T-helper 17 cell (primary cell): ENCODE data around the gene PXDC1. TPM values are rescaled to one million over a fixed set of nuclear protein-coding genes. Genes with fewer than 3 reads are reported as not detected.
"Not testable (repeated sequence)": the region's sequence is repeated elsewhere in the genome, so short reads cannot be mapped to it uniquely, and the experiment has no call there.

Experiments used
- ATAC-seq: fragments of 150-1000 bp; cut with Tn5 transposase; 2 replicates; pipeline ENCODE4 v1.10.0; 2021; ENCODE audit warnings: mild to moderate bottlenecking, moderate library complexity
- DNase-seq, 3 donors: peaks; one replicate each; pipeline versions ENCODE4 v3.0.0 to v3.0.0-alpha.2; 2020 to 2021
- H3K9me3 ChIP-seq: one replicate; pipeline ENCODE4 v1.7.0; 2013; ENCODE audit warnings: low read length, mild to moderate bottlenecking; ENCODE audit not compliant: control insufficient read depth, poor library complexity, severe bottlenecking
- H3K27ac Mint-ChIP-seq: one replicate; pipeline ENCODE4 v1.8.0; 2022; ENCODE audit warnings: mild to moderate bottlenecking, moderate library complexity, mixed read lengths
- H3K27me3 Mint-ChIP-seq: one replicate; pipeline ENCODE4 v1.8.0; 2022; ENCODE audit warnings: mixed read lengths
- H3K36me3 Mint-ChIP-seq: one replicate; pipeline ENCODE4 v1.8.0; 2022; ENCODE audit warnings: low read depth, mixed read lengths
- H3K4me1 Mint-ChIP-seq: one replicate; pipeline ENCODE4 v1.8.0; 2022; ENCODE audit warnings: mild to moderate bottlenecking, mixed read lengths
- H3K4me3 Mint-ChIP-seq: one replicate; pipeline ENCODE4 v1.8.0; 2022; ENCODE audit warnings: mild to moderate bottlenecking, moderate library complexity, mixed read lengths
- total RNA-seq, 4 donors: library from RNA in 2 of 4; stranded (reverse) in 2 of 4; gene quantifications; one replicate each; pipeline ENCODE4 v1.2.3 and lab custom pipeline; 2022 to 2026

The PXDC1 gene
- total RNA-seq, 2 donors from 2014 or later, result 0.72 to 3.6 TPM

- no peak for DNase-seq
- Mint-ChIP-seq H3K36me3 (no peaks in the 10 kb centered on the region), H3K27me3 (peaks cover 7% of the 10 kb centered on the region), H3K4me3 (no peak overlapping the region), H3K4me1 (peaks cover 2% of the 10 kb centered on the region), H3K27ac (peak overlapping the region; percentile 37)
- H3K9me3 ChIP-seq, result no peaks in the 10 kb centered on the region
- no peak for ATAC-seq
Observed at GRCh38 chr6:3723251-3723650, 28.3 kb downstream of the PXDC1 start.

- Mint-ChIP-seq H3K27me3 (peaks cover 8% of the 10 kb centered on the region), H3K4me3 (no peak overlapping the region), H3K36me3 (no peaks in the 10 kb centered on the region), H3K4me1 (peaks cover 2% of the 10 kb centered on the region), H3K27ac (peak overlapping the region; percentile 37)
- no peaks in the 10 kb centered on the region for H3K9me3 ChIP-seq
- no peak for DNase-seq
- no peak for ATAC-seq
Observed at GRCh38 chr6:3722785-3723184, 28.7 kb downstream of the PXDC1 start.

GRCh38 chr6:3721810-3722621, 29.5 kb downstream of the PXDC1 start:
- no peaks in the 10 kb centered on the region for H3K9me3 ChIP-seq
- H3K4me1 Mint-ChIP-seq, result peaks cover 2% of the 10 kb centered on the region
- no peak overlapping the region for H3K27ac Mint-ChIP-seq
- no peak overlapping the region for H3K4me3 Mint-ChIP-seq
- no peaks in the 10 kb centered on the region for H3K36me3 Mint-ChIP-seq
- ATAC-seq, result no peak
- peaks cover 15% of the 10 kb centered on the region for H3K27me3 Mint-ChIP-seq
- DNase-seq, result no peak

- ATAC-seq, H3K36me3 Mint-ChIP-seq, H3K27ac Mint-ChIP-seq, DNase-seq, H3K9me3 ChIP-seq, H3K4me1 Mint-ChIP-seq, H3K4me3 Mint-ChIP-seq: not testable (repeated sequence)
- H3K27me3 Mint-ChIP-seq, result peaks cover 15% of the 10 kb centered on the region
Observed at GRCh38 chr6:3720770-3721169, 30.7 kb downstream of the PXDC1 start.

- ATAC-seq (no peak), DNase-seq (no peak)
- Mint-ChIP-seq H3K4me3 (peak overlapping the region; percentile 49), H3K27ac (no peak overlapping the region), H3K27me3 (peaks cover 15% of the 10 kb centered on the region), H3K36me3 (no peaks in the 10 kb centered on the region), H3K4me1 (peaks cover 2% of the 10 kb centered on the region)
- no peaks in the 10 kb centered on the region for H3K9me3 ChIP-seq
Observed at GRCh38 chr6:3719462-3720308, 31.8 kb downstream of the PXDC1 start.

GRCh38 chr6:3718407-3718806, 33.1 kb downstream of the PXDC1 start:
- Mint-ChIP-seq H3K27ac (no peak overlapping the region), H3K4me3 (no peak overlapping the region), H3K27me3 (peaks cover 15% of the 10 kb centered on the region), H3K4me1 (peaks cover 2% of the 10 kb centered on the region), H3K36me3 (no peaks in the 10 kb centered on the region)
- H3K9me3 ChIP-seq, result no peaks in the 10 kb centered on the region
- DNase-seq, result no peak
- no peak for ATAC-seq

- ATAC-seq (no peak), DNase-seq (no peak)
- no peaks in the 10 kb centered on the region for H3K9me3 ChIP-seq
- Mint-ChIP-seq H3K4me3 (no peak overlapping the region), H3K36me3 (no peaks in the 10 kb centered on the region), H3K4me1 (no peaks in the 10 kb centered on the region), H3K27me3 (peaks cover 15% of the 10 kb centered on the region), H3K27ac (no peak overlapping the region)
Observed at GRCh38 chr6:3715285-3715684, 36.2 kb downstream of the PXDC1 start.

GRCh38 chr6:3714768-3715167, 36.7 kb downstream of the PXDC1 start:
- no peaks in the 10 kb centered on the region for H3K36me3 Mint-ChIP-seq
- no peaks in the 10 kb centered on the region for H3K9me3 ChIP-seq
- H3K4me1 Mint-ChIP-seq, result no peaks in the 10 kb centered on the region
- ATAC-seq (no peak), DNase-seq (no peak)
- H3K27me3 Mint-ChIP-seq, result peaks cover 15% of the 10 kb centered on the region
- no peak overlapping the region for H3K27ac Mint-ChIP-seq
- no peak overlapping the region for H3K4me3 Mint-ChIP-seq

GRCh38 chr6:3714111-3714510, 37.4 kb downstream of the PXDC1 start:
- no peaks in the 10 kb centered on the region for H3K9me3 ChIP-seq
- DNase-seq (no peak), ATAC-seq (no peak)
- H3K4me3 Mint-ChIP-seq, result no peak overlapping the region
- H3K4me1 Mint-ChIP-seq, result no peaks in the 10 kb centered on the region
- peaks cover 15% of the 10 kb centered on the region for H3K27me3 Mint-ChIP-seq
- no peaks in the 10 kb centered on the region for H3K36me3 Mint-ChIP-seq
- peak overlapping the region; percentile 54 for H3K27ac Mint-ChIP-seq

GRCh38 chr6:3712827-3713665, 38.5 kb downstream of the PXDC1 start:
- no peaks in the 10 kb centered on the region for H3K9me3 ChIP-seq
- H3K27ac Mint-ChIP-seq, result no peak overlapping the region
- peaks cover 9% of the 10 kb centered on the region for H3K27me3 Mint-ChIP-seq
- H3K4me3 Mint-ChIP-seq, result no peak overlapping the region
- no peaks in the 10 kb centered on the region for H3K36me3 Mint-ChIP-seq
- ATAC-seq (no peak), DNase-seq (no peak)
- no peaks in the 10 kb centered on the region for H3K4me1 Mint-ChIP-seq

- no peaks in the 10 kb centered on the region for H3K4me1 Mint-ChIP-seq
- ATAC-seq (no peak), DNase-seq (no peak)
- no peak overlapping the region for H3K4me3 Mint-ChIP-seq
- no peaks in the 10 kb centered on the region for H3K9me3 ChIP-seq
- peaks cover 7% of the 10 kb centered on the region for H3K27me3 Mint-ChIP-seq
- H3K27ac Mint-ChIP-seq, result no peak overlapping the region
- H3K36me3 Mint-ChIP-seq, result no peaks in the 10 kb centered on the region
Observed at GRCh38 chr6:3711776-3712175, 39.7 kb downstream of the PXDC1 start.

- peaks cover 7% of the 10 kb centered on the region for H3K27me3 Mint-ChIP-seq
- no peaks in the 10 kb centered on the region for H3K36me3 Mint-ChIP-seq
- ATAC-seq (no peak), DNase-seq (no peak)
- H3K9me3 ChIP-seq, result no peaks in the 10 kb centered on the region
- H3K4me3 Mint-ChIP-seq, result no peak overlapping the region
- no peaks in the 10 kb centered on the region for H3K4me1 Mint-ChIP-seq
- no peak overlapping the region for H3K27ac Mint-ChIP-seq
Observed at GRCh38 chr6:3710403-3710802, 41.1 kb downstream of the PXDC1 start.

GRCh38 chr6:3708540-3708939, 43.0 kb downstream of the PXDC1 start:
- Mint-ChIP-seq H3K4me1 (no peaks in the 10 kb centered on the region), H3K27ac (no peak overlapping the region), H3K4me3 (no peak overlapping the region), H3K36me3 (no peaks in the 10 kb centered on the region), H3K27me3 (peaks cover 9% of the 10 kb centered on the region)
- DNase-seq, result no peak
- no peaks in the 10 kb centered on the region for H3K9me3 ChIP-seq
- ATAC-seq, result no peak
